GM12878 (cell line): ENCODE measurements around the gene GPC6. TPM values are rescaled to one million over a fixed set of nuclear protein-coding genes. Genes with fewer than 3 reads are reported as not detected.

Experiments used
- ATAC-seq: fragments of 200-7000 bp; cut with Tn5 transposase; 3 replicates; pipeline ENCODE4 v1.9.1; 2020; ENCODE audit warnings: mild to moderate bottlenecking, moderate library complexity
- BruUV-seq: library from RNA; stranded (reverse); fragments of 400-500 nt; replicated peaks from 2 replicates; lab custom pipeline; 2021; lab: Mats Ljungman, UMichigan
- CTCF ChIA-PET: fragments of 300-600 bp; sonication (Branson Sonifier 250); formaldehyde crosslinking; extraction: SDS; loops from one replicate; lab custom pipeline; 2021; ENCODE audit warnings: inconsistent platforms; lab: Yijun Ruan, JAX
- POLR2A ChIA-PET: fragments of 350-600 bp; formaldehyde crosslinking; extraction: SDS; loops from one replicate; lab custom pipeline; 2021; ENCODE audit warnings: inconsistent platforms; lab: Charles Lee
- RAD21 ChIA-PET: fragments of 300-600 bp; sonication (Branson Sonifier 250); formaldehyde crosslinking; loops from one replicate; lab custom pipeline; 2023; ENCODE audit warnings: antibody characterized with exemption; ENCODE audit not compliant: unreplicated experiment; lab: Charles Lee
- SMC1A ChIA-PET: fragments of 300-600 bp; sonication (Branson Sonifier 250); formaldehyde crosslinking; loops from one replicate; lab custom pipeline; 2023; ENCODE audit not compliant: unreplicated experiment, uncharacterized antibody; lab: Charles Lee
- DNase-seq: peaks from one replicate; pipeline ENCODE4 v3.0.0-alpha.2; 2011; ENCODE audit warnings: low read depth, low spot score
- FAIRE-seq: peaks from 3 replicates; lab custom pipeline; 2011; peaks lifted over from hg19 to GRCh38; lab: Jason Lieb, UNC
- H2AFZ ChIP-seq: 2 replicates; pipeline ENCODE4 v1.6.0; 2011; ENCODE audit warnings: low read depth, low read length, control low read depth; ENCODE audit not compliant: control insufficient read depth
- H3K27ac ChIP-seq: 2 replicates; pipeline ENCODE4 v1.5.1; 2011; ENCODE audit warnings: control low read depth; ENCODE audit not compliant: control insufficient read depth, insufficient read depth
- H3K27me3 ChIP-seq, 2 experiments: replicated peaks in 1 of 2; 2 replicates each; pipeline versions ENCODE4 v1.6.0 to v1.6.1; 2011; ENCODE audit warnings: low read length in 1 of 2; ENCODE audit not compliant: control insufficient read depth in 2 of 2, insufficient read depth in 2 of 2
- H3K36me3 ChIP-seq, 2 experiments: 2 replicates each; pipeline ENCODE4 v1.5.1; 2011; ENCODE audit warnings: low read length in 1 of 2; ENCODE audit not compliant: control insufficient read depth in 2 of 2, insufficient read depth in 2 of 2
- H3K4me1 ChIP-seq: 2 replicates; pipeline ENCODE4 v1.6.1; 2011; ENCODE audit warnings: mild to moderate bottlenecking, low read length, moderate library complexity, mixed read lengths; ENCODE audit not compliant: control insufficient read depth, insufficient read depth
- H3K4me2 ChIP-seq: 2 replicates; pipeline ENCODE4 v1.6.0; 2011; ENCODE audit warnings: control low read depth; ENCODE audit not compliant: control insufficient read depth, insufficient read depth
- H3K4me3 ChIP-seq: fragments of 200-600 bp; sonication (generic); 2 replicates; pipeline ENCODE4 v1.5.1; 2016
- H3K79me2 ChIP-seq: 2 replicates; pipeline ENCODE4 v1.6.0; 2011; ENCODE audit warnings: low read length; ENCODE audit not compliant: control insufficient read depth, insufficient read depth
- H3K9ac ChIP-seq: 2 replicates; pipeline ENCODE4 v1.8.0; 2011; ENCODE audit warnings: low read length, control low read depth, mixed read lengths; ENCODE audit not compliant: control insufficient read depth, insufficient read depth
- H3K9me3 ChIP-seq: replicated peaks from 3 replicates; pipeline ENCODE4 v1.5.1; 2011; ENCODE audit warnings: mild to moderate bottlenecking, low read length; ENCODE audit not compliant: control insufficient read depth, insufficient read depth
- H4K20me1 ChIP-seq: 2 replicates; pipeline ENCODE4 v1.6.0; 2011; ENCODE audit not compliant: control insufficient read depth, insufficient read depth
- BCL3 ChIP-seq: IDR thresholded peaks from 2 replicates; pipeline ENCODE4 v1.6.1; 2011; ENCODE audit warnings: borderline replicate concordance, low read depth, mild to moderate bottlenecking, moderate library complexity, low read length; ENCODE audit not compliant: insufficient read depth, poor library complexity, severe bottlenecking
- CREB1 ChIP-seq: IDR thresholded peaks from 2 replicates; pipeline ENCODE4 v1.6.1; 2012; ENCODE audit warnings: low read depth, mild to moderate bottlenecking, inconsistent platforms
- GABPA ChIP-seq: IDR thresholded peaks from 2 replicates; pipeline ENCODE4 v1.6.1; 2014; ENCODE audit warnings: antibody characterized with exemption, low read depth, mild to moderate bottlenecking, inconsistent platforms
- HDAC6 ChIP-seq: fragments of 200-600 bp; sonication (generic); IDR thresholded peaks from one replicate; pipeline ENCODE4 v1.8.0; 2017; ENCODE audit warnings: antibody characterized with exemption; ENCODE audit not compliant: unreplicated experiment
- NBN ChIP-seq: fragments of 450-650 bp; IDR thresholded peaks from 2 replicates; pipeline ENCODE4 v1.6.1; 2016
- NFIC ChIP-seq: IDR thresholded peaks from 2 replicates; pipeline ENCODE4 v1.6.1; 2012; ENCODE audit warnings: low read depth, mild to moderate bottlenecking, inconsistent platforms, low read length, moderate library complexity
- PBX3 ChIP-seq: IDR thresholded peaks from 2 replicates; pipeline ENCODE4 v1.6.1; 2011; ENCODE audit warnings: mild to moderate bottlenecking, low read depth, low read length, moderate library complexity; ENCODE audit not compliant: insufficient replicate concordance
- POU2F2 ChIP-seq: IDR thresholded peaks from 3 replicates; pipeline ENCODE4 v1.6.1; 2011; ENCODE audit warnings: low read depth, mild to moderate bottlenecking, low read length, borderline replicate concordance
- RAD21 ChIP-seq: IDR thresholded peaks from 2 replicates; pipeline ENCODE4 v1.6.1; 2011; ENCODE audit warnings: mild to moderate bottlenecking, low read depth, low read length, moderate library complexity; ENCODE audit not compliant: insufficient read depth
- SPI1 ChIP-seq: IDR thresholded peaks from 2 replicates; pipeline ENCODE4 v1.6.1; 2011; ENCODE audit warnings: low read depth, mild to moderate bottlenecking, low read length, moderate library complexity, borderline replicate concordance; ENCODE audit not compliant: insufficient read depth
- SREBF2 ChIP-seq: IDR thresholded peaks from 2 replicates; pipeline ENCODE4 v1.6.1; 2012; ENCODE audit warnings: mild to moderate bottlenecking, low read length
- SRF ChIP-seq, 2 experiments: IDR thresholded peaks; 2 replicates each; pipeline ENCODE4 v1.6.1; 2011; ENCODE audit warnings: low read depth in 2 of 2, low read length in 2 of 2, mild to moderate bottlenecking in 1 of 2, moderate library complexity in 1 of 2
- ZNF687 ChIP-seq: fragments of 450-650 bp; IDR thresholded peaks from 2 replicates; pipeline ENCODE4 v1.6.1; 2017; ENCODE audit warnings: mild to moderate bottlenecking, moderate library complexity
- in situ Hi-C: fragments of 300-500 bp; cut with MboI; formaldehyde crosslinking; loops from 9 replicates; pipeline ENCODE4 v1.14.3; 2018; ENCODE audit warnings: mixed read lengths
- intact Hi-C: fragments of 100-400 bp; cut with micrococcal nuclease; formaldehyde crosslinking; loops from one replicate; pipeline ENCODE4 v1.14.2; 2022; ENCODE audit not compliant: unreplicated experiment
- polyA plus RNA-seq, 11 experiments: library from polyadenylated mRNA; depleted of rRNA in 4 of 11; unstranded in 6 of 11; stranded (reverse) in 5 of 11; fragments of >200 nt; fragmentation: Nextera tagmentation in 4 of 11; fragmentation: Illumina TruSeq in 1 of 11; extraction: Ambion mirVana in 4 of 11; extraction: Trizol in 1 of 11; gene quantifications; 1 replicate in 1 of 11; 2 replicates in 10 of 11; pipeline versions ENCODE4 v1.2.1 to v1.2.3, GENCODE V29; 2011 to 2016; ENCODE audit warnings: inconsistent platforms in 2 of 11, missing spikeins in 2 of 11, low read depth in 1 of 11
- total RNA-seq, 4 experiments: library from RNA; depleted of rRNA in 3 of 4; stranded (reverse); fragments of >200 nt in 3 of 4; fragmentation: Illumina TruSeq in 1 of 4; extraction: Trizol in 1 of 4; gene quantifications; 2 replicates each; pipeline versions ENCODE4 v1.2.1 to v1.2.3, GENCODE V29; 2013 to 2021

Gene GPC6
- total and polyA plus RNA-seq, 10 of the 15 experiments (the other 5 are each of a cell fraction or from before 2014, with no cell fraction given): 0.03 to 0.04 (median 0.03) TPM; not detected in 7

- in situ Hi-C loops: no loop called here
- POLR2A ChIA-PET: no interaction called here
Observed at GRCh38 chr13:94212196-94212595, 985.6 kb downstream of the GPC6 start.

More at GRCh38 chr13:94212196-94212595, 985.6 kb downstream of the GPC6 start:
- no peaks in the 10 kb centered on the region for H3K4me1 ChIP-seq
- ATAC-seq: no peak
- no peaks in the 10 kb centered on the region for H4K20me1 ChIP-seq
- RAD21 ChIA-PET: no interaction called here
- no peak overlapping the region for H2AFZ ChIP-seq
- H3K79me2 ChIP-seq: no peaks in the 10 kb centered on the region
- TF ChIP-seq SREBF2: no peak
- TF ChIP-seq PBX3: no peak
- TF ChIP-seq CREB1: no peak
- no peak for TF ChIP-seq NBN
- TF ChIP-seq SRF (IDR thresholded peaks at IDR 0.05; ENCODE audit: low read depth in 2 of 2, low read length in 2 of 2): no peak
- TF ChIP-seq SPI1: no peak
- no peak for TF ChIP-seq RAD21
- no peak for TF ChIP-seq NFIC
- no peak for TF ChIP-seq BCL3
- no peak for TF ChIP-seq POU2F2
- no peak for TF ChIP-seq HDAC6
- TF ChIP-seq GABPA: no peak
- TF ChIP-seq ZNF687: no peak
- TF ChIP-seq, all 136 proteins: peak for 0
- Histone ChIP-seq H3K4me3 (no peak overlapping the region), H3K4me2 (no peak overlapping the region), H3K36me3 (no peaks in the 10 kb centered on the region), H3K9ac (no peak overlapping the region), H3K27me3 (no peaks in the 10 kb centered on the region), H3K27ac (no peak overlapping the region), H3K9me3 (no peaks in the 10 kb centered on the region)
- no peak for DNase-seq
- FAIRE-seq: no peak
- ChIA-PET SMC1A (interaction anchor here (0.8 kb wide), 1 partner anchor 11 kb away, joined by 3 read pairs; no protein-coding TSS in a partner anchor), CTCF (no interaction called here)
- intact Hi-C loops: no loop called here
- no TSS peak for BruUV-seq
